GM13977 (cell line): ENCODE results near the gene HDAC1.
"Not testable (repeated sequence)": the region's sequence is repeated elsewhere in the genome, so short reads cannot be mapped to it uniquely, and the experiment has no call there.

Experiments used
- DNase-seq: peaks from one replicate; pipeline ENCODE4 v3.0.0; 2012; ENCODE audit warnings: low spot score
- in situ Hi-C: fragments of 300-500 bp; cut with MboI; formaldehyde crosslinking; loops from one replicate; pipeline ENCODE4 v1.12.0; 2022; ENCODE audit warnings: low sequenced_read_pairs, low pct_unique_long_range_greater_than_20kb, mixed read lengths, inconsistent platforms; ENCODE audit not compliant: unreplicated experiment
- TF ChIP-seq, protein P1 (sequence below): IDR thresholded peaks from 2 replicates; pipeline ENCODE4 v1.5.1; 2012; ENCODE audit warnings: mild to moderate bottlenecking, control low read depth; ENCODE audit not compliant: insufficient read depth; ENCODE audit errors: extremely low read depth, missing control alignments

HDAC1 gene

DNA sequence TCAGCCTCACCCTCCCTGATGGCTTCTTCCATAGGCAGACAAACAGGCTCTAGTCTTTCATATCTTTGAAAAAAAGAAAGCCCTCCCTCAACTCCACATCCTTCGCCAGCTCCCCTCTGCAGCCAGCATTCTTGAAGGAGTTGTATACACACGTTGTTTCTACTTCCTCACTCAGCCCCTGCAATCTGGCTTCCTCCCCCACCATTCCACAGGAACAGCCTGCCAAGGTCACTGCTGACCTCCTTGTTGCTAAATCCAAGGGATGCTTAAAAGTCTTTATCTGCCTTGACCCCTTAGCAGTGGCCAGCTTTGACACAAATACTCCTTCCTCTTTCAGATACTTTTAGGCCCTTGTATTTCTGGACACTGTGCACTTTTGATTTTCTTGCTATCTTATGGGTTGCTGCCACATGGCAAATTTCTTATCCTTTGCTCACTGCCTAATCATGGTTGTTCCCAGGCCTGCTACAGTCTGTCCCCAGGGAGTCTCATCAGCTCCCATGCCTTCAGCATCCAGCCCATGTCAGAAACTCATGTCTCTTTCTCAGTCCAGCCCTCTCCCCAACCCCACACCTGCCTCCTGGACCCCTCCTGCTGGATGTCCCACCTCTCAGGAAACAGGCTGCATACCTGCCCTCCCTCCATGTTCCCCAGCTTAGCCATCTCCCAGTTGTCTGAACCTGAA is 62.1 kb downstream of the HDAC1 start:
- TF ChIP-seq, protein P1, sequence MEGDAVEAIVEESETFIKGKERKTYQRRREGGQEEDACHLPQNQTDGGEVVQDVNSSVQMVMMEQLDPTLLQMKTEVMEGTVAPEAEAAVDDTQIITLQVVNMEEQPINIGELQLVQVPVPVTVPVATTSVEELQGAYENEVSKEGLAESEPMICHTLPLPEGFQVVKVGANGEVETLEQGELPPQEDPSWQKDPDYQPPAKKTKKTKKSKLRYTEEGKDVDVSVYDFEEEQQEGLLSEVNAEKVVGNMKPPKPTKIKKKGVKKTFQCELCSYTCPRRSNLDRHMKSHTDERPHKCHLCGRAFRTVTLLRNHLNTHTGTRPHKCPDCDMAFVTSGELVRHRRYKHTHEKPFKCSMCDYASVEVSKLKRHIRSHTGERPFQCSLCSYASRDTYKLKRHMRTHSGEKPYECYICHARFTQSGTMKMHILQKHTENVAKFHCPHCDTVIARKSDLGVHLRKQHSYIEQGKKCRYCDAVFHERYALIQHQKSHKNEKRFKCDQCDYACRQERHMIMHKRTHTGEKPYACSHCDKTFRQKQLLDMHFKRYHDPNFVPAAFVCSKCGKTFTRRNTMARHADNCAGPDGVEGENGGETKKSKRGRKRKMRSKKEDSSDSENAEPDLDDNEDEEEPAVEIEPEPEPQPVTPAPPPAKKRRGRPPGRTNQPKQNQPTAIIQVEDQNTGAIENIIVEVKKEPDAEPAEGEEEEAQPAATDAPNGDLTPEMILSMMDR: no peak
- no peak for DNase-seq
- in situ Hi-C loops: no loop called here

DNA sequence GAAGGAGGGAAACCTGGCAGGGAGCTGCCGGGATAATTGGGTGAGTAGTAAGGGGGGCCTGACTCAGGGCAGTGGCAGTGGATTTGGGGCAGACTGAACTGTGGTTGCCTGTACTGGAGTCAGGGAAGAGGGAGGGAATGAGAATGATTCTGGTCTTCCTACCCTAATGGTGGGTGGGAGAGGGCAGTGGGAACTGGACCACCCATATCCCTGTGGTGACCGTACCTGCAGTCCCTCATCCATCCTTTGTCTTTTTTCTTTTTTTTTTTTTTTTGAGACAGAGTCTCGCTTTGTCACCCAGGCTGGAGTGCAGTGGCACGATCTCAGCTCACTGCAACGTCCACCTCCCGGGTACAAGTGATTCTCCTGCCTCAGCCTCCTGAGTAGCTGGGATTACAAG is 63.9 kb downstream of the HDAC1 start:
- in situ Hi-C loops, DNase-seq: not testable (repeated sequence)

DNA sequence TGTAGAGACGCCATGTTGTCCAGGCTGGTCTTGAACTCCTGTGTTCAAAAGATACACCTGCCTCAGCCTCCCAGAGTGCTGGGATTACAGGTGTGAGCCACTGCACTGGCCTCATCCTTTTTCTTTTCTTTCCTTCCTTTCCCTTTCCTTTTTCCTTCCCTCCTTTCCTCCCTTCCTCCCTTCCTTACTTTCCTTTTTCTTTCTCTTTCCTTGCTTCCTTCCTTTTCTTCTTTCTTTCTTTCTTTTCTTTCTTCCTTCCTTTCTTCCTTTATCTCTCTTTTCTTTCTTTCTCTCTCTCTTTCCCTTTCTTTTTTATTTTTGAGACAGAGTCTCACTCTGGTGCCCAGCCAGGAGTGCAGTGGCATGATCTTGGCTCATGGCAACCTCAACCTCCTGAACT is 64.6 kb downstream of the HDAC1 start:
- no peak for DNase-seq
- in situ Hi-C loops: no loop called here
- TF ChIP-seq, protein P1: no peak

DNA sequence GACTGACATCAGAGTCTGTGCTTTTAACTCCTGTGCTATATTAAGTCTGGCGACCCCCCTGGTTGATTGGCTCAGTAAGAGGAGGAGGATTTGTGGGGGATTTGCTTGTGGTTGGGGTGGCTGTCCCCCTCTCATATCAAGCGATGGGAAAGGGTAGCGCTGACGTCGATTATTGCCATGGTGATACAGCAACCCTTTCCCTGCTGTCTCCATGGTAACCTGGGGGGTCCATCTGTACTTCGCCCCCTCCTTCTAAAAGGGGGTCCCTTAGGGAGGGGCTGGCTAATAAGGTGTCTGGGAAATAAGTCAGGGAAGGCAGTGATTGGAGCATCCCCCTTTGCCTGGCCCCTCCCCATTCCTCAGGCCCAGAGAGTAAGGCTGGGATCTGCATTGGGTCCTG is 65.7 kb downstream of the HDAC1 start:
- in situ Hi-C loops: no loop called here
- TF ChIP-seq, protein P1: no peak
- no peak for DNase-seq

DNA sequence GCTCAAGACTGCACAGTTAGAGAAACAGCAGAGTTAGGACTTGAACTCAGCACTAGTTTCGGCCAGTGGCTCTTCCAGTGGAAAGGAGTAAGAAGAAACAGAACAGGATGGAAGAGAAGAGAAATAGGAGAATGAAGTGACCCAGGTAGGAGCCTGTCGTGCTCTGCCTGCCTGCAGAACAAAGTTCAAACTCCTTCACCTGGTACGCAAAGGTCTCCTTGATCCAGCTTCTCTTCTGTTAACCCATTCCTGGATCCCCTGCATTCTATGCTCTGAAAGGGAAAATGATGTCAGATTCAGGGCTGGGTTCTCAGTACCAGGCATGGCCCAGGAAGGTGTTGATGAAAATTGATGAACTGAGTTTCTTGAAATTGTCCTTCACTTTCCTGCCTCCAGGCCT is 66.6 kb downstream of the HDAC1 start:
- in situ Hi-C loops: no loop called here
- TF ChIP-seq, protein P1: no peak

DNA sequence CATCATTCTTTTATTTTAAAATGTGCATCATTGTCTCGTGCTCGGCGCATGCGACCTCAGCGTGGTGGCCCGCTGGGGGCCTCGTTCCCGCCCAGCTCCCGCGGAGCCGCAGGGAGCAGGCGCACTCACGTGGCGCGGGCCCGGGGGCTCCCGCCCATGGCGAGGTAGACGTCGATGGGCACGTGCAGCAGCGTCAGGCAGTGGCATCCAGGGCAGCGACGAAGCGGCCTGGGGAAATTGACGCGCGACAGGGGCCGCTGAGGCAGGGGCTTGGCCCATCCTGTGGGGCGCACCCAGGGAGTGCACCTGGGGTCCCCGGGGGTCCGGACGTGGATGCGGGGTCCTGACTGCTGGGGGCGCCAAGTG is 69.4 kb downstream of the HDAC1 start:
- DNase-seq: no peak

More for the DNA sequence above, 66.6 kb downstream of the HDAC1 start:
- DNase-seq: no peak

More for the DNA sequence above, 69.4 kb downstream of the HDAC1 start:
- in situ Hi-C loops: no loop called here
- TF ChIP-seq, protein P1: no peak
